Measurements from ENCODE around the gene SPON1.

DNA sequence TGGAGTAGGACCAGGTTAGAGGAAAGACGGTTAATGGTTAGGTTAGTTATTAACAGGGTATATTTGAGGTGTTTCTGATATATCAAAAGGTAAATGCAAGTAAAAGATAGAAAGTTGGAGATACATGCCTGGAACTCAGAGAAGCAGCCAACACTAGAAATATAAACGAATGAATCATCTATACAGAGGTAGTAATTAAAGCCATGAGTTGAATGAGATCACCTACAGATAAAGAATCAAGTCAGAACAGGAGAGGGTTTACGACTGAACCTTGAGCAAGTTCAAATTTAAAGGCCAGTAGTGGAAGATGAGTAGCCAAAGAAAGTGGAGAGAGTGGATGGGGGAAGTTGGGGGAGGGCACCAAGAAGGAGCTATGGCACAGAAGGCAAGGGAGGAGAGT, 73.9 kb downstream of the SPON1 start:
- TF ChIP-seq CTCF (IDR thresholded peaks at IDR 0.05) = no peak
- no peak for TF ChIP-seq SMC3 (IDR thresholded peaks at IDR 0.05)
- TF ChIP-seq, protein P1, sequence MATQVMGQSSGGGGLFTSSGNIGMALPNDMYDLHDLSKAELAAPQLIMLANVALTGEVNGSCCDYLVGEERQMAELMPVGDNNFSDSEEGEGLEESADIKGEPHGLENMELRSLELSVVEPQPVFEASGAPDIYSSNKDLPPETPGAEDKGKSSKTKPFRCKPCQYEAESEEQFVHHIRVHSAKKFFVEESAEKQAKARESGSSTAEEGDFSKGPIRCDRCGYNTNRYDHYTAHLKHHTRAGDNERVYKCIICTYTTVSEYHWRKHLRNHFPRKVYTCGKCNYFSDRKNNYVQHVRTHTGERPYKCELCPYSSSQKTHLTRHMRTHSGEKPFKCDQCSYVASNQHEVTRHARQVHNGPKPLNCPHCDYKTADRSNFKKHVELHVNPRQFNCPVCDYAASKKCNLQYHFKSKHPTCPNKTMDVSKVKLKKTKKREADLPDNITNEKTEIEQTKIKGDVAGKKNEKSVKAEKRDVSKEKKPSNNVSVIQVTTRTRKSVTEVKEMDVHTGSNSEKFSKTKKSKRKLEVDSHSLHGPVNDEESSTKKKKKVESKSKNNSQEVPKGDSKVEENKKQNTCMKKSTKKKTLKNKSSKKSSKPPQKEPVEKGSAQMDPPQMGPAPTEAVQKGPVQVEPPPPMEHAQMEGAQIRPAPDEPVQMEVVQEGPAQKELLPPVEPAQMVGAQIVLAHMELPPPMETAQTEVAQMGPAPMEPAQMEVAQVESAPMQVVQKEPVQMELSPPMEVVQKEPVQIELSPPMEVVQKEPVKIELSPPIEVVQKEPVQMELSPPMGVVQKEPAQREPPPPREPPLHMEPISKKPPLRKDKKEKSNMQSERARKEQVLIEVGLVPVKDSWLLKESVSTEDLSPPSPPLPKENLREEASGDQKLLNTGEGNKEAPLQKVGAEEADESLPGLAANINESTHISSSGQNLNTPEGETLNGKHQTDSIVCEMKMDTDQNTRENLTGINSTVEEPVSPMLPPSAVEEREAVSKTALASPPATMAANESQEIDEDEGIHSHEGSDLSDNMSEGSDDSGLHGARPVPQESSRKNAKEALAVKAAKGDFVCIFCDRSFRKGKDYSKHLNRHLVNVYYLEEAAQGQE (IDR thresholded peaks at IDR 0.05) = no peak
- no peak for TF ChIP-seq NR3C1 (IDR thresholded peaks at IDR 0.05)
- TF ChIP-seq CBX2 (IDR thresholded peaks at IDR 0.05; ENCODE audit: borderline replicate concordance, low read depth) = no peak
- no peak for TF ChIP-seq KDM5A (IDR thresholded peaks at IDR 0.05)
- no peak for TF ChIP-seq POLR2A (IDR thresholded peaks at IDR 0.05; ENCODE audit: low read length)
- TF ChIP-seq MAFK (IDR thresholded peaks at IDR 0.05; ENCODE audit: partially characterized antibody) = no peak
- no peak for TF ChIP-seq ESRRA (IDR thresholded peaks at IDR 0.05; ENCODE audit: borderline replicate concordance, low read length)
- TF ChIP-seq CBX8 (IDR thresholded peaks at IDR 0.05) = no peak
- TF ChIP-seq CEBPB (IDR thresholded peaks at IDR 0.05) = no peak
- no peak for TF ChIP-seq RAD21 (conservative IDR thresholded peaks at IDR 0.05 in 1 of 2, IDR thresholded peaks at IDR 0.05 in 1 of 2)
- no peak for TF ChIP-seq EP300 (IDR thresholded peaks at IDR 0.05)

Data from A549 (cell line).